Lung (tissue), 12 donors: Measurements from ENCODE around the gene FEV. TPM values are rescaled to one million over a fixed set of nuclear protein-coding genes. Genes with fewer than 3 reads are reported as not detected.

ENCODE experiments used
- ATAC-seq: fragments of 200-7000 bp; cut with Tn5 transposase; one replicate; pipeline ENCODE4 v1.9.1; 2020; ENCODE audit warnings: moderate number of reproducible peaks; ENCODE audit not compliant: insufficient read depth, low FRiP score
- DNase-seq, 3 donors: peaks; one replicate each; pipeline ENCODE4 v3.0.0-alpha.2; 2013 to 2017
- H3K27ac ChIP-seq, 2 donors: one replicate each; pipeline ENCODE4 v1.5.1; 2013; ENCODE audit warnings: mild to moderate bottlenecking in 2 of 2, moderate library complexity in 2 of 2, control low read depth in 1 of 2, inconsistent platforms in 1 of 2, low read depth in 1 of 2, low read length in 1 of 2
- H3K27me3 ChIP-seq, 3 donors: one replicate each; pipeline ENCODE4 v1.5.1; 2013; ENCODE audit warnings: low read length in 2 of 3; ENCODE audit not compliant: control insufficient read depth in 3 of 3, insufficient read depth in 3 of 3
- H3K36me3 ChIP-seq, 4 donors: one replicate each; pipeline ENCODE4 v1.5.1; 2013; ENCODE audit warnings: low read length in 4 of 4, mild to moderate bottlenecking in 1 of 4, moderate library complexity in 1 of 4; ENCODE audit not compliant: control insufficient read depth in 4 of 4, insufficient read depth in 4 of 4
- H3K4me1 ChIP-seq, 5 donors: one replicate each; pipeline ENCODE4 v1.5.1; 2013; ENCODE audit warnings: low read length in 5 of 5, mild to moderate bottlenecking in 2 of 5, moderate library complexity in 1 of 5; ENCODE audit not compliant: control insufficient read depth in 5 of 5, insufficient read depth in 5 of 5
- H3K4me3 ChIP-seq: one replicate; pipeline ENCODE4 v1.5.1; 2013; ENCODE audit warnings: mild to moderate bottlenecking, control low read depth, moderate library complexity
- H3K9ac ChIP-seq, 2 donors: one replicate each; pipeline ENCODE4 v1.5.1; 2013; ENCODE audit warnings: low read length in 2 of 2, control low read depth in 1 of 2; ENCODE audit not compliant: insufficient read depth in 1 of 2
- H3K9me3 ChIP-seq, 4 donors: one replicate each; pipeline ENCODE4 v1.5.1; 2013; ENCODE audit warnings: low read length in 3 of 4, mild to moderate bottlenecking in 1 of 4, moderate library complexity in 1 of 4; ENCODE audit not compliant: control insufficient read depth in 4 of 4, insufficient read depth in 3 of 4
- CTCF ChIP-seq: IDR thresholded peaks from 2 replicates; pipeline ENCODE4 v1.5.1; 2012; ENCODE audit warnings: mild to moderate bottlenecking; ENCODE audit errors: control extremely low read depth, extremely low read depth
- WGBS, 2 donors: extraction: QIAGEN DNeasy Blood & Tissue Kit; methylation state at CpG; one replicate each; pipeline ENCODE4 v1.1.7; 2013; 5-methylcytosine and 5-hydroxymethylcytosine counted together
- polyA plus RNA-seq, 2 donors: library from polyadenylated mRNA; stranded (reverse); fragments of 200-250 nt; gene quantifications; one replicate each; pipeline ENCODE4 v1.2.1, GENCODE V29; 2013
- total RNA-seq, 2 donors: library from RNA; depleted of rRNA in 1 of 2; stranded (reverse); fragments of >200 nt in 1 of 2; gene quantifications; one replicate each; pipeline ENCODE4 v1.2.1, GENCODE V29; 2014 to 2021
- donor health status: control.
- donor health status: control.
- donor health status: Bipolar disorder and iron deficiency.
- donor health status: healthy.
- donor health status: DM: yes; HTN: yes; CAD: no.

Gene FEV
- total and polyA plus RNA-seq, 4 donors, result not detected

DNA sequence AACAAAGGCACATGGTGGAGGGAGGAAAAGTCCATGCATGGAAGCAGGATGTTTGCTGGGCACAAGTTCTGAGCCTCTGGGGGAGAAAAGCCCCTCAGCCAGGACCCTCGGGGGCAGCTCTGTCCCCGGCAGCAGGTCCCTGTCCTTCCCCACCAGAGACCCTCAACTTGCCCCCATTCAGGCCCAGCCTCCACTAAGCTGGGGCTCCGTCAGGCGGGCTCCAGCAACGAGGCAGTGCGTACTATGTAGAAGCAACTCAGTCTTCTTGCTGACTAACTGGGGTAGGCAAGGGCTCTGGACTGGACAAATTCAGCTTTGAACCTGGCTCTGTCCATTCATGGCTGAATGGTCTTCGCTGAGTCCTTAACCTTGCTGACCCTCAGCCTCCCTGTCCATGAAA, 33.3 kb upstream of the FEV start:
- ATAC-seq (no peak), DNase-seq (no peak)
- no peak for TF ChIP-seq CTCF
- no peak overlapping the region for H3K9ac ChIP-seq
- no peaks in the 10 kb centered on the region for H3K36me3 ChIP-seq
- H3K27me3 ChIP-seq, result peaks cover 0 to 2% (median 0%) of the 10 kb centered on the region in 3 donors
- H3K4me1 ChIP-seq, result peaks cover 0 to 3% (median 0%) of the 10 kb centered on the region in 5 donors
- no peak overlapping the region for H3K4me3 ChIP-seq
- WGBS, 2 donors, result 82 to 95% methylated on average over 7 of the region's 7 CpGs
- no peaks in the 10 kb centered on the region for H3K9me3 ChIP-seq
- no peak overlapping the region for H3K27ac ChIP-seq

DNA sequence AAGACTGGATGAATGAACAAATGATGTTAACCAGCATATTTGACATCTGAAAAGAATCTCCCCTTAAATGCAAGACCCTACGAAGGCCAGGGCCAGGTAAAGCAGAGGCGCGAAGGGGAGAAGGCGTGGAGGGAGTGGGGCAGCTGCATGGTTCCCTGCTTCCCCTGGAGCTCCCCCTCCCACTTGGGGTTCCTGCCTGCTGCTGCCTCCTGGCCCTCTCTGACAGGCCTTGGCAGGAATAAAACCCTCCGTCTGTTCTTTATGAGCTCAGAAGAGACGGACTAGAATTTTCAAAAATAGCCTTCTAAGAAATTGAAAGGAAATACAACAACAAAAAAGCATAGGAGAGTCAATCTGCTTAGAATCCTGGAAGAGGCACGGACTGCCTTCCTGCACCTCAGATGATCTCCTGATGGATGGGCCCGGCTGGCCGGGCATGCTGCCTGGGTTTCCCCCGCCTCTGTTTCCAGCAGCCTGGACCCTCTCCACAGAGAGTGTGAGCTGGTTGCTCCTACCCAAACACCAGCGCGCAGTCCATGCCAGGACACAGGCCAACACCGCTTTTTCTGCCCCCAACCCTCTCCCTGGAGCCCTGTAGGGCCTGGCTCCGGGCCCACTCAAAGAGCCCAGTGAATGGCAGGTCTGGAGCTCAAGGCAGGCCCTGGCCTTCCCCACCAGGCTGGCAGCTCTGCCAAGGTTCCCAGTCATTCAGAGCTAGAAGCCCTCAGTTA, 32.4 kb upstream of the FEV start:
- Histone ChIP-seq H3K9ac (no peak overlapping the region), H3K4me3 (no peak overlapping the region), H3K4me1 (peaks cover 0 to 2% (median 0%) of the 10 kb centered on the region in 5 donors), H3K27me3 (peaks cover 0 to 2% (median 0%) of the 10 kb centered on the region in 3 donors), H3K9me3 (no peaks in the 10 kb centered on the region), H3K27ac (no peak overlapping the region), H3K36me3 (no peaks in the 10 kb centered on the region)
- WGBS, 2 donors, result 73 to 78% methylated on average over 14 of the region's 14 CpGs
- no peak for ATAC-seq
- no peak for DNase-seq
- TF ChIP-seq CTCF, result no peak

GRCh38 chr2:219016721-219017120, 31.7 kb upstream of the FEV start:
- peaks cover 0 to 2% (median 0%) of the 10 kb centered on the region in 3 donors for H3K27me3 ChIP-seq
- no peak for DNase-seq
- no peak overlapping the region for H3K4me3 ChIP-seq

More at GRCh38 chr2:219016721-219017120, 31.7 kb upstream of the FEV start:
- Histone ChIP-seq H3K9ac (no peak overlapping the region), H3K4me1 (peaks cover 0 to 2% (median 0%) of the 10 kb centered on the region in 5 donors), H3K27ac (no peak overlapping the region), H3K9me3 (no peaks in the 10 kb centered on the region), H3K36me3 (no peaks in the 10 kb centered on the region)
- WGBS, 2 donors, result 90 to 95% methylated on average over 11 of the region's 11 CpGs
- TF ChIP-seq CTCF, result no peak
- no peak for ATAC-seq
